Gastrocnemius medialis (tissue), 4 donors: ENCODE measurements around the gene PIGA. TPM values are rescaled to one million over a fixed set of nuclear protein-coding genes. Genes with fewer than 3 reads are reported as not detected.
"Not testable (repeated sequence)": the region's sequence is repeated elsewhere in the genome, so short reads cannot be mapped to it uniquely, and the experiment has no call there.

Source experiments
- ATAC-seq, 2 donors: fragments of 150-250 bp; one replicate each; pipeline ENCODE4 v1.9.1; 2016
- DNase-seq, 2 donors: peaks; one replicate each; pipeline ENCODE4 v3.0.0-alpha.2; 2019
- H3K27ac ChIP-seq, 4 donors: fragments of 200-600 bp; sonication (generic); 1 replicate in 1 of 4; 2 replicates in 3 of 4; pipeline ENCODE4 v1.5.1; 2016 to 2018; ENCODE audit warnings: mild to moderate bottlenecking in 2 of 4, moderate library complexity in 1 of 4
- H3K27me3 ChIP-seq, 3 donors: fragments of 200-600 bp; sonication (generic) in 2 of 3; 1 replicate in 1 of 3; 2 replicates in 2 of 3; pipeline versions ENCODE4 v1.5.1 to v1.6.0; 2016 to 2019; ENCODE audit warnings: mild to moderate bottlenecking in 1 of 3, moderate library complexity in 1 of 3
- H3K36me3 ChIP-seq, 2 donors: fragments of 200-600 bp; sonication (generic) in 1 of 2; one replicate each; pipeline ENCODE4 v1.5.1; 2017 to 2018
- H3K4me1 ChIP-seq, 2 donors: fragments of 200-600 bp; sonication (generic) in 1 of 2; one replicate each; pipeline ENCODE4 v1.5.1; 2016 to 2017; ENCODE audit warnings: mild to moderate bottlenecking in 2 of 2
- H3K4me3 ChIP-seq, 4 donors: fragments of 200-600 bp; sonication (generic) in 3 of 4; 1 replicate in 1 of 4; 2 replicates in 3 of 4; pipeline ENCODE4 v1.5.1; 2016 to 2019; ENCODE audit warnings: mild to moderate bottlenecking in 2 of 4
- H3K9me3 ChIP-seq, 3 donors: fragments of 200-600 bp; sonication (generic) in 2 of 3; 1 replicate in 1 of 3; 2 replicates in 2 of 3; pipeline ENCODE4 v1.5.1; 2016 to 2019
- POLR2A ChIP-seq, 2 donors: fragments of 450-650 bp; IDR thresholded peaks; one replicate each; pipeline ENCODE4 v1.6.1; 2017; ENCODE audit warnings: antibody characterized with exemption in 2 of 2, mild to moderate bottlenecking in 2 of 2, moderate library complexity in 2 of 2
- in situ Hi-C, 4 donors: fragments of 200-750 bp; cut with MboI; loops; one replicate each; pipeline versions ENCODE4 v1.15.0 to v1.8.0; 2017; ENCODE audit warnings: low sequenced_read_pairs in 4 of 4
- intact Hi-C: fragments of 100-400 bp; cut with DNase I; formaldehyde crosslinking; loops from one replicate; pipeline ENCODE4 v1.15.1; 2023; ENCODE audit warnings: low total_unique reads
- total RNA-seq, 4 donors: library from RNA; depleted of rRNA; stranded (reverse); fragments of >200 nt; gene quantifications; one replicate each; pipeline versions ENCODE4 v1.1.0 to v1.2.3, GENCODE V29; 2016
- TF ChIP-seq, protein P1 (sequence below), 5 experiments: fragments of 450-650 bp in 3 of 5; fragments of 200-600 bp in 2 of 5; sonication (generic) in 2 of 5; IDR thresholded peaks in 4 of 5; conservative IDR thresholded peaks in 1 of 5; 1 replicate in 4 of 5; 2 replicates in 1 of 5; pipeline ENCODE4 v1.5.1; 2016 to 2019; ENCODE audit warnings: antibody characterized with exemption in 5 of 5, mild to moderate bottlenecking in 3 of 5, moderate library complexity in 3 of 5

PIGA gene
- total RNA-seq, 4 donors from 2014 or later = 1.5 to 5.9 (median 3.1) TPM

DNA sequence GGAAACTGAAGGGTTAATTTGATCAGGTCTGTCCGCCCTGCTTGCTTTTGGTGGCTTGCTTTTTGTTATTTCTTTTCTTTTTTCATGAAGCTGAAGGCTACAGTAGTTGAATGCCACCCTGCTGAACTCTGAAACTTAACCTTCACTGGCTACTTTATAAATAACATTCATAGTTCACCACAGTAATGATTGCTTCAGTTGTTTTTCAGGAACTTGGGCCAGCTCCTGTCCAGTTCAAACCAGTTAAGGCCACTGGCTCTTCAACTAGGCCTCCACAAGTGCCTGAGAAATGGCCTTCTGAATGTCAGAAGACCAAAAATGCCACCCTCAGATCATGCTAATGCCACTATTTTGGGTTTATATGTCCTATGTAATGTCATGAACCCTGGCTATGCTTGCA lies 57.7 kb downstream of the PIGA start:
- no peaks in the 10 kb centered on the region for H3K36me3 ChIP-seq
- peak; percentile 6 to 25 for DNase-seq
- ATAC-seq = peak; percentile 89 to 91
- intact Hi-C loops = no loop called here
- TF ChIP-seq, protein P1, sequence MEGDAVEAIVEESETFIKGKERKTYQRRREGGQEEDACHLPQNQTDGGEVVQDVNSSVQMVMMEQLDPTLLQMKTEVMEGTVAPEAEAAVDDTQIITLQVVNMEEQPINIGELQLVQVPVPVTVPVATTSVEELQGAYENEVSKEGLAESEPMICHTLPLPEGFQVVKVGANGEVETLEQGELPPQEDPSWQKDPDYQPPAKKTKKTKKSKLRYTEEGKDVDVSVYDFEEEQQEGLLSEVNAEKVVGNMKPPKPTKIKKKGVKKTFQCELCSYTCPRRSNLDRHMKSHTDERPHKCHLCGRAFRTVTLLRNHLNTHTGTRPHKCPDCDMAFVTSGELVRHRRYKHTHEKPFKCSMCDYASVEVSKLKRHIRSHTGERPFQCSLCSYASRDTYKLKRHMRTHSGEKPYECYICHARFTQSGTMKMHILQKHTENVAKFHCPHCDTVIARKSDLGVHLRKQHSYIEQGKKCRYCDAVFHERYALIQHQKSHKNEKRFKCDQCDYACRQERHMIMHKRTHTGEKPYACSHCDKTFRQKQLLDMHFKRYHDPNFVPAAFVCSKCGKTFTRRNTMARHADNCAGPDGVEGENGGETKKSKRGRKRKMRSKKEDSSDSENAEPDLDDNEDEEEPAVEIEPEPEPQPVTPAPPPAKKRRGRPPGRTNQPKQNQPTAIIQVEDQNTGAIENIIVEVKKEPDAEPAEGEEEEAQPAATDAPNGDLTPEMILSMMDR (IDR thresholded peaks at IDR 0.05 in 4 of 5, conservative IDR thresholded peaks at IDR 0.05 in 1 of 5) = no peak
- no peak for TF ChIP-seq POLR2A (IDR thresholded peaks at IDR 0.05)
- no peak overlapping the region for H3K4me3 ChIP-seq
- H3K9me3 ChIP-seq = no peaks in the 10 kb centered on the region
- peak overlapping the region; percentile 63 to 77 (median 70) for H3K27ac ChIP-seq
- in situ Hi-C loops = no loop called here
- peaks cover 0 to 3% of the 10 kb centered on the region in 2 donors for H3K4me1 ChIP-seq
- no peaks in the 10 kb centered on the region for H3K27me3 ChIP-seq

DNA sequence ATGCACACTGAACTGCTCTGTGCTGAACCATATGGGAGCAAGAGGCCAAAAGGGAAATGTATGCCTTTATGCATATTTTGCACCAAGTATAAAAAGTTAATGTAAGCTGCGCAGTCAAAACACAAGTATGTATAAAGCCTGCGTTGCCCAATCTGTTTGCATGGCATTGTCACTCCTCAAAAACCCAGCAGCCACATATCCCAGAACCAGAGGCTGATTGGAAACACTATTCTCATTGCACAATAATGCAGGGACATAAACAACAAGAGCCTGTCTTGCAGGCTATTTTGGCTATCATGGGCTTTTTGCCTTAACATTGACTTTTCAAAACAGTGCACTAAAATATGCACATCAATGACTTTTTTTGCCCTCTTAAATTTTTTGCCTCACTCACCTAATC lies 60.4 kb downstream of the PIGA start:
- DNase-seq (no peak), ATAC-seq (no peak)
- peaks cover 0 to 3% of the 10 kb centered on the region in 2 donors for H3K4me1 ChIP-seq
- H3K27me3 ChIP-seq = no peaks in the 10 kb centered on the region
- H3K4me3 ChIP-seq = no peak overlapping the region
- TF ChIP-seq, protein P1 (IDR thresholded peaks at IDR 0.05 in 4 of 5, conservative IDR thresholded peaks at IDR 0.05 in 1 of 5) = no peak
- no peak for TF ChIP-seq POLR2A (IDR thresholded peaks at IDR 0.05)
- H3K36me3 ChIP-seq = no peaks in the 10 kb centered on the region
- no peak overlapping the region for H3K27ac ChIP-seq
- in situ Hi-C loops (no loop called here), intact Hi-C loops (no loop called here)
- H3K9me3 ChIP-seq = no peaks in the 10 kb centered on the region

DNA sequence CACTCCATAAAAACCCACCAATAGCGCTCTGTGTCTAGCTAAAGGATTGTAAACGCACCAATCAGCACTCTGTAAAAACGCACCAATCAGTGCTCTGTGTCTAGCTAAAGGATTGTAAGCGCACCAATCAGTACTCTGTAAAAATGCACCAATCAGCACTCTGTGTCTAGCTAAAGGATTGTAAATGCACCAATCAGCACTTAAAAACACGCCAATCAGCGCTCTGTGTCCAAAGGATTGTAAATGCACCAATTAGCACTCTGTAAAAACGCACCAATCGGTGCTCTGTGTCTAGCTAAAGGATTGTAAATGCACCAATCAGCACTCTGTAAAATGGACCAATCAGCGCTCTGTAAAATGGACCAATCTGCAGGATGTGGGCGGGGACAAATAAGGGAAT lies 62.0 kb downstream of the PIGA start:
- H3K4me3 ChIP-seq, H3K9me3 ChIP-seq, in situ Hi-C loops, H3K27me3 ChIP-seq, H3K4me1 ChIP-seq, ATAC-seq, intact Hi-C loops, H3K36me3 ChIP-seq, DNase-seq, H3K27ac ChIP-seq: not testable (repeated sequence)

DNA sequence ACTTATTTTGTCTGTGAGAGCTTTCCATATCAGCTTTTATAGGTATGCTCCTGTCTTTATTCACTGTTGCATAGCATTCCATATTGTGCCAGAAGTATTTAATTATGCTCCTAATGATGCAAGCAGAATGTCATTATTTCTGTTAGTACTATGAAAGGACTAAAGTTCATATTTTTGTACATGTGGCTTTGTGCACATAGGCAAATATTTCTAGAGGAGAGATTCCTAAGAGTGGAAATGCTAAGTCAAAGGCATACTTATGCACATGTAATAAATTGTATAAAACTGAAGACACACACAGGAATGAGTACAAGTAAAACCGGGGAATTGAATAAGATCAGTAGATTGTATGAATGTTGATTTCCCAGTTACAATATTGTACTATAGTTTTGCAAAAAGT lies 63.6 kb downstream of the PIGA start:
- H3K4me1 ChIP-seq = no peaks in the 10 kb centered on the region
- no peaks in the 10 kb centered on the region for H3K36me3 ChIP-seq
- intact Hi-C loops = no loop called here
- TF ChIP-seq, protein P1 (IDR thresholded peaks at IDR 0.05 in 4 of 5, conservative IDR thresholded peaks at IDR 0.05 in 1 of 5) = no peak
- TF ChIP-seq POLR2A (IDR thresholded peaks at IDR 0.05) = no peak
- no peaks in the 10 kb centered on the region for H3K9me3 ChIP-seq
- no peak overlapping the region for H3K4me3 ChIP-seq
- in situ Hi-C loops = no loop called here
- H3K27ac ChIP-seq = no peak overlapping the region
- no peak for DNase-seq
- H3K27me3 ChIP-seq = no peaks in the 10 kb centered on the region
- ATAC-seq = no peak

DNA sequence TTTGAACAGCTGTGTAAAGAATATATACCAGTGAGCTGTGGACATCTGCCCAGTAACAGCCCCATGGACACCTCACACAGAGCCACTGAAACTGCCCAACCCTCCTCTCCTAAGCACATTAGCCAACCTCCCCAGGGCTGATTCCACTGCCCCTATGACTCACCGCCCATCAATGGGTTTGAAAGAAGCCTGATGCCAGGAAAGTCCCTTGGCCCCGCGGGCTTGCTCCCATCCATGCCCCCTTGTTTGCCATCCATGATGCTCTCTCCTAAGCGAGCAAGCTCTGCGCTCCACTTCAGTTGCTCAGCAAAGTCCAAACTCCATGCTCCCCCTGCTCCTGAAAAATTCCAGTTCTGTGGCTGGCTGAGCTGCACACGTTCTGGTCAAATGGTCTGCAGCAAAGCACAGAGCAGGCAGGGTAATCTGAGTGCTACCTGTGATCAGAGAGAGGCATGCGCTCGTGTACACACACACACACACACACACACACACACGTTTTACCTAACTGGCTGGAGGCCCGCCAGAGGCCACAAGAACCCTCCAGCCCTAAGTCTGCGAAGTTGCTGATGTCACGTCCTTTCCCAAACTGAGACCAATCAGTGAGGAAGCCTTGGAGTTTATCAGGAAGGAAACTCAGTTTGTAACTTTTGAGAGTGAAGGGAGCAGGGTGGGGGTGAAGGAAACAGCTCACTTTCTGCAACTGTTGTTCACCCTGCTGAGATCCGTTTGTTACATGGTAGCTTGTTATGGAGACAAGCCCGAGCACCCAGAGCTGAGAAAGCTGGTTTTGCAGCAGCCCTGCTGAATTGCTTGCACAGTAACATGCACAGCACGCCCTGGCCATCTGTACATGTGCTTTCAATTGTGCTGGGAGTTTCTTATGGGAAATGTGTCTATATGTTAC lies 65.5 kb downstream of the PIGA start, which contains the start of gene ASB9:
ASB9 (minus strand) TSS at position 466 of the 904 bp plus-strand sequence; CDS start at position 257, 209 bp downstream.
- DNase-seq (no peak), ATAC-seq (peak in 1 of 2 donors; percentile 44)
- in situ Hi-C loops = no loop called here
- Histone ChIP-seq H3K9me3 (no peaks in the 10 kb centered on the region), H3K27me3 (no peaks in the 10 kb centered on the region), H3K36me3 (no peaks in the 10 kb centered on the region), H3K4me3 (peak within 1 kb of the TSS in 1 of 4 donors; percentile 18), H3K4me1 (no peaks in the 10 kb centered on the region), H3K27ac (no peak within 1 kb of the TSS)
- intact Hi-C loops = no loop called here
- TF ChIP-seq POLR2A (IDR thresholded peaks at IDR 0.05) = no peak
- TF ChIP-seq, protein P1 (IDR thresholded peaks at IDR 0.05 in 4 of 5, conservative IDR thresholded peaks at IDR 0.05 in 1 of 5) = no peak
